HCT116 (cell line): ENCODE measurements around the gene CAPN5. TPM values are rescaled to one million over a fixed set of nuclear protein-coding genes. Genes with fewer than 3 reads are reported as not detected.

Experiments
- ATAC-seq: fragments of 200-7000 bp; cut with Tn5 transposase; 2 replicates; pipeline ENCODE4 v1.9.1; 2020; ENCODE audit warnings: mild to moderate bottlenecking, moderate library complexity
- BruUV-seq: library from RNA; stranded (reverse); fragments of 400-500 nt; replicated peaks from 2 replicates; lab custom pipeline; 2021; lab: Mats Ljungman, UMichigan
- CTCF ChIA-PET: fragments of 300-600 bp; sonication (Branson Sonifier 250); formaldehyde crosslinking; loops from one replicate; lab custom pipeline; 2021; ENCODE audit warnings: antibody characterized with exemption; lab: Charles Lee
- POLR2A ChIA-PET: fragments of 300-600, 350-600 bp; sonication (Branson Sonifier 250); formaldehyde crosslinking; loops from one replicate; lab custom pipeline; 2021; ENCODE audit warnings: antibody characterized with exemption; lab: Charles Lee
- RAD21 ChIA-PET, 2 experiments: fragments of 300-600 bp; sonication (Branson Sonifier 250); formaldehyde crosslinking; loops; one replicate each; lab custom pipeline; 2023; ENCODE audit warnings: low total read pairs in 2 of 2; ENCODE audit not compliant: uncharacterized antibody in 2 of 2, unreplicated experiment in 2 of 2, low non-redundant PET in 1 of 2; lab: Charles Lee
- DNase-seq: peaks from one replicate; pipeline ENCODE4 v3.0.0-alpha.2; 2010; ENCODE audit warnings: low read depth, low spot score
- H2AFZ ChIP-seq: fragments of 200-600 bp; shearing (Covaris generic), sonication (generic); 2 replicates; pipeline ENCODE4 v1.6.1; 2017; ENCODE audit warnings: low read depth, mixed run types, mixed read lengths, antibody characterized with exemption, low read length; ENCODE audit not compliant: poor library complexity, severe bottlenecking
- H3K27ac ChIP-seq: 2 replicates; pipeline ENCODE4 v1.5.1; 2012; ENCODE audit warnings: low read depth, low read length
- H3K27me3 ChIP-seq: fragments of 200-600 bp; sonication (generic); 2 replicates; pipeline ENCODE4 v1.6.1; 2016; ENCODE audit warnings: mixed run types, low read length, mixed read lengths; ENCODE audit not compliant: insufficient read depth
- H3K36me3 ChIP-seq, 2 experiments: fragments of 200-500 bp in 1 of 2; fragments of 200-600 bp in 1 of 2; sonication (Bioruptor generic) in 1 of 2; sonication (generic) in 1 of 2; 2 replicates each; pipeline versions ENCODE4 v1.5.1 to v1.6.1; 2014 to 2016; ENCODE audit warnings: low read length in 2 of 2, inconsistent platforms in 1 of 2, mixed read lengths in 1 of 2, mixed run types in 1 of 2; ENCODE audit not compliant: insufficient read depth in 2 of 2, control insufficient read depth in 1 of 2
- H3K4me1 ChIP-seq, 2 experiments: fragments of 200-600 bp in 1 of 2; sonication (generic) in 1 of 2; 2 replicates each; pipeline versions ENCODE4 v1.5.1 to v1.6.1; 2012 to 2017; ENCODE audit warnings: low read length in 2 of 2, inconsistent platforms in 1 of 2, mild to moderate bottlenecking in 1 of 2, mixed read lengths in 1 of 2, mixed run types in 1 of 2, moderate library complexity in 1 of 2; ENCODE audit not compliant: insufficient read depth in 2 of 2, control insufficient read depth in 1 of 2
- H3K4me2 ChIP-seq: fragments of 200-600 bp; sonication (generic); 2 replicates; pipeline ENCODE4 v1.6.1; 2017; ENCODE audit warnings: mixed run types, low read length, mixed read lengths
- H3K4me3 ChIP-seq, 2 experiments: fragments of 200-600 bp in 1 of 2; sonication (generic) in 1 of 2; replicated peaks in 1 of 2; 2 replicates each; pipeline ENCODE4 v1.5.1; 2011 to 2016; ENCODE audit warnings: low read length in 2 of 2, control low read depth in 1 of 2, low read depth in 1 of 2, mild to moderate bottlenecking in 1 of 2, mixed read lengths in 1 of 2, mixed run types in 1 of 2
- H3K79me2 ChIP-seq: fragments of 200-600 bp; sonication (generic); 2 replicates; pipeline ENCODE4 v1.6.1; 2017; ENCODE audit warnings: mild to moderate bottlenecking, mixed run types, low read length, moderate library complexity, mixed read lengths; ENCODE audit not compliant: insufficient read depth
- H3K9ac ChIP-seq: fragments of 200-600 bp; sonication (generic); 2 replicates; pipeline ENCODE4 v1.6.1; 2016; ENCODE audit warnings: low read length, mixed read lengths
- H3K9me2 ChIP-seq: fragments of 200-600 bp; sonication (generic), shearing (Covaris generic); 2 replicates; pipeline ENCODE4 v1.6.1; 2017; ENCODE audit warnings: mixed run types, mild to moderate bottlenecking, moderate library complexity; ENCODE audit not compliant: insufficient read depth
- H3K9me3 ChIP-seq, 2 experiments: fragments of 200-500 bp in 1 of 2; fragments of 200-600 bp in 1 of 2; sonication (Bioruptor generic) in 1 of 2; sonication (generic) in 1 of 2; 2 replicates each; pipeline ENCODE4 v1.6.1; 2014 to 2017; ENCODE audit warnings: low read length in 2 of 2, mixed read lengths in 2 of 2, inconsistent platforms in 1 of 2, low read depth in 1 of 2, mild to moderate bottlenecking in 1 of 2, mixed run types in 1 of 2, moderate library complexity in 1 of 2; ENCODE audit not compliant: control insufficient read depth in 1 of 2, insufficient read depth in 1 of 2
- H4K20me1 ChIP-seq: fragments of 200-600 bp; sonication (generic), shearing (Covaris generic); 2 replicates; pipeline ENCODE4 v1.6.1; 2017; ENCODE audit warnings: mixed run types, mild to moderate bottlenecking, moderate library complexity; ENCODE audit not compliant: insufficient read depth
- ATF3 ChIP-seq: IDR thresholded peaks from 2 replicates; pipeline ENCODE4 v1.6.1; 2012
- CBX3 ChIP-seq: IDR thresholded peaks from 2 replicates; pipeline ENCODE4 v1.6.1; 2012; ENCODE audit warnings: low read depth
- EGR1 ChIP-seq: IDR thresholded peaks from 2 replicates; pipeline ENCODE4 v1.6.1; 2012; ENCODE audit warnings: low read depth
- EZH2 ChIP-seq: fragments of 200-600 bp; sonication (generic); IDR thresholded peaks from 2 replicates; pipeline ENCODE4 v1.6.1; 2017; ENCODE audit warnings: antibody characterized with exemption, mixed run types
- POLR2A ChIP-seq: IDR thresholded peaks from 2 replicates; pipeline ENCODE4 v1.7.0; 2011; ENCODE audit warnings: borderline replicate concordance; ENCODE audit not compliant: insufficient read depth, insufficient read length; ENCODE audit errors: extremely low read depth
- POLR2AphosphoS5 ChIP-seq: IDR thresholded peaks from 2 replicates; pipeline ENCODE4 v1.6.1; 2011; ENCODE audit warnings: mild to moderate bottlenecking, low read depth, low read length, moderate library complexity
- RAD21 ChIP-seq: IDR thresholded peaks from 2 replicates; pipeline ENCODE4 v1.6.1; 2012; ENCODE audit warnings: low read depth, mild to moderate bottlenecking
- SP1 ChIP-seq: IDR thresholded peaks from 2 replicates; pipeline ENCODE4 v1.6.1; 2012; ENCODE audit warnings: low read depth
- YY1 ChIP-seq: IDR thresholded peaks from 2 replicates; pipeline ENCODE4 v1.6.1; 2011; ENCODE audit warnings: low read length, low read depth, moderate library complexity, mild to moderate bottlenecking; ENCODE audit not compliant: insufficient replicate concordance; ENCODE audit errors: extremely low read depth
- ZBTB33 ChIP-seq: IDR thresholded peaks from 2 replicates; pipeline ENCODE4 v1.6.1; 2011; ENCODE audit warnings: mild to moderate bottlenecking, low read length, moderate library complexity; ENCODE audit not compliant: insufficient replicate concordance; ENCODE audit errors: extremely low read depth
- intact Hi-C: fragments of 100-400 bp; cut with micrococcal nuclease; formaldehyde crosslinking; loops from 2 replicates; pipeline ENCODE4 v1.10.0; 2022
- total RNA-seq: library from RNA; stranded (reverse); gene quantifications from one replicate; pipeline ENCODE4 v1.2.1, GENCODE V29; 2021; ENCODE audit not compliant: unreplicated experiment
- TF ChIP-seq, protein P1 (sequence below), 3 experiments: fragments of 200-600 bp in 1 of 3; sonication (generic) in 1 of 3; IDR thresholded peaks in 2 of 3; conservative IDR thresholded peaks in 1 of 3; 2 replicates each; pipeline ENCODE4 v1.5.1; 2012 to 2017; ENCODE audit warnings: low read depth in 2 of 3, low read length in 2 of 3, antibody characterized with exemption in 1 of 3, borderline replicate concordance in 1 of 3, control low read depth in 1 of 3, mild to moderate bottlenecking in 1 of 3, mixed read lengths in 1 of 3, mixed run types in 1 of 3, moderate library complexity in 1 of 3; ENCODE audit not compliant: insufficient read depth in 1 of 3

The CAPN5 gene
- total RNA-seq, 1 experiment from 2014 or later = 8.6 TPM

DNA sequence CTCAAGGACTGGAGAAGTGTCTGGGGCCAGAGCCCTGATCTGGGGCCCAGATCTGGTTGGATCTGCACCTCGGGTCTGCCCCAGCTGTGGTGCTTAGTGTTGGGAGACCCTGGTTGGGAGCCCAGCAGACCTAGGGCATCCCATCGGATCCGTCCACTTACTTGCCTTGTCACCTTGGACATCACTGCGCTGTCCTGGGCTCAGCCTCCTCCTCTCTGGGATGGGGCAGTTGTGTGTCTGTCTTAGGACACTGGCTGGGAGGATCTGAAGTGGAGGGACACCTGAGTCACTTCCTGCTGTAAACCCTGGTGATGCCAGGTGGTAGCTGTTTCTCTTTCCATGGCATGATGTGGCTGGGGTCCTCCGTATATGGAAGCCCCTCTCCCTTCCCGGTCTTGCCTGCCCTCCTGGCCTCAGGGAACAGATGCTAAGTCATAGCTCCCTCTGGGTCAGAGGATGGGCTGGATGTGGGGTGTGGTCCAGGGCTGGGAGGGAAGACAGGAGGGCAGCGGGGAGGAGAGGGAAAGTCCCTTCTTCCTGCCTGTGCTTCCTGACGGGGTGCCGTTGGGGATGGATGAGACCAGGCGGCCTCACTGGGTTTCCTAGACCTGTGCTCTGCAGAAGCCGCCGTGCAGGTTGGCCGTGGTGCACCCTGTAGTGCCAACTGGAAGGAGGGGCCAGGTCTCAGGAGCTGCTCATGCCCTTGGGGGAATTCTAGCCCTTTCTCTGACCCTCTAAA is 23.8 kb downstream of the CAPN5 start (continued):
- TF ChIP-seq POLR2A (no peak), SP1 (no peak), EGR1 (no peak), YY1 (no peak), ATF3 (no peak), ZBTB33 (no peak), POLR2AphosphoS5 (no peak), EZH2 (no peak), CBX3 (no peak)

DNA sequence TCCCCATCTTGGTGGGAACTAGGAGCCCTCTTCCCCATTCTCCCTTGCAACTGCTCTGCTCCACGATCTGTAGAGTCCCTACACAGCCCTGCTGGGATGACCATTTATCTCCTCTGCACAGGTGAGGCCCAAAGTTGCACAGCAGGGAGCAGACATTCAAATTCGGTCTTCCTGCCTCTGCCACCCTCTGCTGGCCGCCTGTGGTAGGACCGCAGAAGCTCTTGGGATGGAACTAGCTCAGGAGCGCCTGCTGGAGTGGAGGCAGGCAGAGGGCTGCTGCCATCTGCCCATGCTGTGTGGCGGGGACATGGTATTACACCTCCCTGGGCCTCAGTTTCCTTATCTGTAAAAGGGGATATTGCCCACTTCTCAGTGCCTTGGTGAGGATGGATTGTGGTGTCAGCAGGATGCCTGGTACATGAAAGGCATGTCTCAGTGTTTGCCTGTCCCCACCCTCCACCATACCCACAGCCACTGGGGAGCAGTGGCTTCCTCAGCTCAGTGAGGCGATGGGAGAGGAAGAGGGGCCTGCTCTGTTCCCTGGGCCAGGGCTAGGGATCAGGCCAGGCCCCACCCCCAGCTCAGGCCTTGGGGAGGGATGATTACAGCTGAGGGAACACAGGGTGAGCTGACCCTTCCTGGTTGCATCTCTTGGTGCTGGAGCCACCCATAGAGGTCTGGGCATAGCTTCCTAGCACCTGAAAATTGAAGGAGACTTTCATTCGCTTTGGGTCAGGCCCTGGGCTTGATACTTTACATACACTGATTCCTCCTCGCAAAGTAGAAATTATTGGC is 24.6 kb downstream of the CAPN5 start:
- H2AFZ ChIP-seq = no peak overlapping the region
- ATAC-seq (peak; percentile 96), DNase-seq (peak; percentile 68)
- no peaks in the 10 kb centered on the region for H3K36me3 ChIP-seq
- no peak overlapping the region for H3K4me2 ChIP-seq
- no peak overlapping the region for H3K9ac ChIP-seq
- ChIA-PET RAD21 (interaction anchor here (0.7 to 2.5 kb wide), 8 partner anchors 16 to 357 kb away, joined by 3 to 29 read pairs (median 4); no protein-coding TSS in a partner anchor), CTCF (interaction anchor here (0.6 to 4.4 kb wide), 28 partner anchors 10 to 528 kb away, joined by 3 to 98 read pairs (median 8); partner anchors contain the start of gene CAPN5), POLR2A (interaction anchor here (0.9 to 2.5 kb wide), 3 partner anchors 16 to 43 kb away, joined by 3 to 23 read pairs (median 4); partner anchors contain the start of gene CAPN5)
- no peak overlapping the region for H3K4me3 ChIP-seq
- intact Hi-C loops = loop anchor here (1.0 to 5.0 kb wide), 4 partner anchors 44 to 357 kb away; no protein-coding TSS in a partner anchor
- TF ChIP-seq, protein P1, sequence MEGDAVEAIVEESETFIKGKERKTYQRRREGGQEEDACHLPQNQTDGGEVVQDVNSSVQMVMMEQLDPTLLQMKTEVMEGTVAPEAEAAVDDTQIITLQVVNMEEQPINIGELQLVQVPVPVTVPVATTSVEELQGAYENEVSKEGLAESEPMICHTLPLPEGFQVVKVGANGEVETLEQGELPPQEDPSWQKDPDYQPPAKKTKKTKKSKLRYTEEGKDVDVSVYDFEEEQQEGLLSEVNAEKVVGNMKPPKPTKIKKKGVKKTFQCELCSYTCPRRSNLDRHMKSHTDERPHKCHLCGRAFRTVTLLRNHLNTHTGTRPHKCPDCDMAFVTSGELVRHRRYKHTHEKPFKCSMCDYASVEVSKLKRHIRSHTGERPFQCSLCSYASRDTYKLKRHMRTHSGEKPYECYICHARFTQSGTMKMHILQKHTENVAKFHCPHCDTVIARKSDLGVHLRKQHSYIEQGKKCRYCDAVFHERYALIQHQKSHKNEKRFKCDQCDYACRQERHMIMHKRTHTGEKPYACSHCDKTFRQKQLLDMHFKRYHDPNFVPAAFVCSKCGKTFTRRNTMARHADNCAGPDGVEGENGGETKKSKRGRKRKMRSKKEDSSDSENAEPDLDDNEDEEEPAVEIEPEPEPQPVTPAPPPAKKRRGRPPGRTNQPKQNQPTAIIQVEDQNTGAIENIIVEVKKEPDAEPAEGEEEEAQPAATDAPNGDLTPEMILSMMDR (IDR thresholded peaks at IDR 0.05 in 2 of 3, conservative IDR thresholded peaks at IDR 0.05 in 1 of 3; ENCODE audit: borderline replicate concordance in 1 of 3, insufficient read depth in 1 of 3, low read depth in 2 of 3, low read length in 2 of 3) = peak; percentile 95 to 99 (median 97)
- TF ChIP-seq YY1 (peak; percentile 32), RAD21 (peak; percentile 96), EGR1 (no peak), POLR2AphosphoS5 (no peak)
- H3K9me3 ChIP-seq = no peaks in the 10 kb centered on the region
- H3K27ac ChIP-seq = no peak overlapping the region
- no peaks in the 10 kb centered on the region for H3K27me3 ChIP-seq
- BruUV-seq = no TSS peak
- no peaks in the 10 kb centered on the region for H3K79me2 ChIP-seq
- no peaks in the 10 kb centered on the region for H4K20me1 ChIP-seq
- H3K4me1 ChIP-seq = peaks cover 2 to 11% of the 10 kb centered on the region in 2 experiments; a peak in 1 of 4 replicates
- H3K9me2 ChIP-seq = no peaks in the 10 kb centered on the region
